IMR-90 (cell line): ENCODE measurements around the gene G3BP1. TPM values are rescaled to one million over a fixed set of nuclear protein-coding genes. Genes with fewer than 3 reads are reported as not detected.
"Not testable (repeated sequence)": the region's sequence is repeated elsewhere in the genome, so short reads cannot be mapped to it uniquely, and the experiment has no call there.

Experiments
- ATAC-seq: fragments of 200-7000 bp; cut with Tn5 transposase; 2 replicates; pipeline ENCODE4 v1.9.1; 2020; ENCODE audit warnings: low read depth, mild to moderate bottlenecking, moderate library complexity
- BruUV-seq: library from RNA; stranded (reverse); fragments of 400-500 nt; replicated peaks from 2 replicates; lab custom pipeline; 2021; lab: Mats Ljungman, UMichigan
- CTCF ChIA-PET: fragments of 300-600 bp; formaldehyde crosslinking; extraction: SDS; loops from one replicate; lab custom pipeline; 2021; ENCODE audit warnings: antibody characterized with exemption; lab: Yijun Ruan, JAX
- POLR2A ChIA-PET: fragments of 300-600 bp; sonication (Branson Sonifier 250); formaldehyde crosslinking; loops from one replicate; lab custom pipeline; 2022; ENCODE audit warnings: antibody characterized with exemption; ENCODE audit not compliant: unreplicated experiment; lab: Charles Lee
- DNase-seq: peaks from one replicate; pipeline ENCODE4 v3.0.0; 2013
- H2AFZ ChIP-seq: replicated peaks from 2 replicates; pipeline ENCODE3; 2013; ENCODE audit warnings: low read length, mild to moderate bottlenecking; ENCODE audit not compliant: poor library complexity
- H2AK5ac ChIP-seq: 2 replicates; pipeline ENCODE4 v1.6.1; 2013; ENCODE audit warnings: low read depth, low read length, inconsistent platforms
- H2AK9ac ChIP-seq: replicated peaks from 2 replicates; pipeline ENCODE3; 2013; ENCODE audit warnings: mild to moderate bottlenecking, low read depth, low read length, moderate library complexity; ENCODE audit not compliant: poor library complexity
- H2BK120ac ChIP-seq: 2 replicates; pipeline ENCODE4 v1.6.1; 2013; ENCODE audit warnings: low read depth, low read length, inconsistent platforms
- H2BK15ac ChIP-seq: 3 replicates; pipeline ENCODE4 v1.6.1; 2013; ENCODE audit warnings: low read depth, low read length, inconsistent platforms
- H2BK20ac ChIP-seq: 2 replicates; pipeline ENCODE4 v1.6.1; 2013; ENCODE audit warnings: low read depth, mild to moderate bottlenecking, inconsistent platforms, low read length, moderate library complexity
- H2BK5ac ChIP-seq: 2 replicates; pipeline ENCODE4 v1.6.1; 2013; ENCODE audit warnings: mild to moderate bottlenecking, low read depth, low read length, inconsistent platforms; ENCODE audit not compliant: poor library complexity, severe bottlenecking
- H3K14ac ChIP-seq: replicated peaks from 2 replicates; pipeline ENCODE4 v1.6.1; 2013; ENCODE audit warnings: low read depth, low read length, inconsistent platforms
- H3K18ac ChIP-seq: 2 replicates; pipeline ENCODE4 v1.6.1; 2013; ENCODE audit warnings: low read depth, low read length, control low read depth
- H3K23ac ChIP-seq: 2 replicates; pipeline ENCODE4 v1.6.1; 2013; ENCODE audit warnings: low read depth, low read length, inconsistent platforms
- H3K27ac ChIP-seq: 2 replicates; pipeline ENCODE4 v1.5.1; 2013; ENCODE audit warnings: mild to moderate bottlenecking, control low read depth, low read length; ENCODE audit not compliant: insufficient read depth
- H3K27me3 ChIP-seq: 2 replicates; pipeline ENCODE4 v1.6.1; 2013; ENCODE audit warnings: low read length; ENCODE audit not compliant: control insufficient read depth, insufficient read depth
- H3K36me3 ChIP-seq: 2 replicates; pipeline ENCODE4 v1.6.1; 2013; ENCODE audit warnings: low read length, mixed read lengths; ENCODE audit not compliant: control insufficient read depth, insufficient read depth
- H3K4ac ChIP-seq: 2 replicates; pipeline ENCODE4 v1.6.1; 2013; ENCODE audit warnings: low read depth, low read length, inconsistent platforms
- H3K4me1 ChIP-seq: 2 replicates; pipeline ENCODE4 v1.6.1; 2013; ENCODE audit warnings: low read length, mixed read lengths; ENCODE audit not compliant: control insufficient read depth, insufficient read depth
- H3K4me2 ChIP-seq: 2 replicates; pipeline ENCODE4 v1.6.1; 2013; ENCODE audit warnings: low read depth, mild to moderate bottlenecking, control low read depth, low read length, moderate library complexity
- H3K4me3 ChIP-seq: 2 replicates; pipeline ENCODE4 v1.5.1; 2013; ENCODE audit warnings: low read depth, mild to moderate bottlenecking, control low read depth, low read length, moderate library complexity; ENCODE audit not compliant: insufficient read depth
- H3K56ac ChIP-seq: 2 replicates; pipeline ENCODE4 v1.6.1; 2013; ENCODE audit warnings: low read length, inconsistent platforms; ENCODE audit not compliant: insufficient read depth; ENCODE audit errors: extremely low read depth
- H3K79me1 ChIP-seq, 2 experiments: 2 replicates each; pipeline ENCODE4 v1.6.1; 2013; ENCODE audit warnings: low read length in 2 of 2, inconsistent platforms in 1 of 2, low read depth in 1 of 2
- H3K9ac ChIP-seq: 2 replicates; pipeline ENCODE4 v1.6.1; 2013; ENCODE audit warnings: low read depth, low read length, control low read depth
- H3K9me1 ChIP-seq: 2 replicates; pipeline ENCODE4 v1.6.1; 2013; ENCODE audit warnings: low read length, inconsistent platforms; ENCODE audit not compliant: insufficient read depth
- H3K9me3 ChIP-seq: 2 replicates; pipeline ENCODE4 v1.6.1; 2013; ENCODE audit warnings: low read length; ENCODE audit not compliant: control insufficient read depth, insufficient read depth
- H4K20me1 ChIP-seq: 2 replicates; pipeline ENCODE4 v1.6.1; 2013; ENCODE audit warnings: low read length, inconsistent platforms; ENCODE audit not compliant: insufficient read depth
- H4K5ac ChIP-seq: 2 replicates; pipeline ENCODE4 v1.6.1; 2013; ENCODE audit warnings: mild to moderate bottlenecking, low read depth, low read length, control low read depth
- H4K8ac ChIP-seq, 2 experiments: 2 replicates each; pipeline ENCODE4 v1.6.1; 2013; ENCODE audit warnings: low read depth in 2 of 2, low read length in 2 of 2, control low read depth in 1 of 2, inconsistent platforms in 1 of 2
- H4K91ac ChIP-seq: 2 replicates; pipeline ENCODE4 v1.6.1; 2013; ENCODE audit warnings: low read depth, low read length, inconsistent platforms; ENCODE audit not compliant: insufficient read depth
- MAFK ChIP-seq: IDR thresholded peaks from 2 replicates; pipeline ENCODE4 v1.6.1; 2012; ENCODE audit warnings: low read depth, low read length, improper control_type of control experiment
- RCOR1 ChIP-seq: IDR thresholded peaks from 2 replicates; pipeline ENCODE4 v1.6.1; 2012; ENCODE audit warnings: mild to moderate bottlenecking, low read length, improper control_type of control experiment; ENCODE audit not compliant: insufficient replicate concordance
- WGBS, 2 experiments: methylation state at CpG; one replicate each; pipeline versions ENCODE4 v1.1.5 to v1.1.7; 2013; ENCODE audit warnings: missing lambda C conversion rate in 2 of 2; ENCODE audit not compliant: insufficient read length in 1 of 2; ENCODE audit errors: extremely low coverage in 2 of 2; 5-methylcytosine and 5-hydroxymethylcytosine counted together
- dilution Hi-C: fragments of 300-500 bp; cut with HindIII; formaldehyde crosslinking; loops from one replicate; pipeline ENCODE4 v1.14.3; 2018; ENCODE audit warnings: low sequenced_read_pairs; ENCODE audit not compliant: unreplicated experiment
- in situ Hi-C: fragments of 300-500 bp; cut with MboI; formaldehyde crosslinking; loops from 3 replicates; pipeline ENCODE4 v1.14.3; 2019; ENCODE audit warnings: low sequenced_read_pairs, inconsistent platforms, mixed read lengths
- intact Hi-C: fragments of 100-400 bp; cut with micrococcal nuclease; formaldehyde crosslinking; loops from 2 replicates; pipeline ENCODE4 v1.10.0; 2022
- polyA plus RNA-seq, 3 experiments: library from polyadenylated mRNA; depleted of rRNA; stranded (reverse); fragments of >200 nt; gene quantifications; 2 replicates each; pipeline ENCODE4 v1.2.3, GENCODE V29; 2012; ENCODE audit warnings: low replicate concordance in 1 of 3
- total RNA-seq: library from RNA; depleted of rRNA; stranded (reverse); fragments of >200 nt; gene quantifications from 2 replicates; pipeline ENCODE4 v1.2.3, GENCODE V29; 2012

Gene G3BP1
- total and polyA plus RNA-seq, 2 of the 4 experiments (the other 2 are of a cell fraction) = 40.2 to 482 TPM

DNA sequence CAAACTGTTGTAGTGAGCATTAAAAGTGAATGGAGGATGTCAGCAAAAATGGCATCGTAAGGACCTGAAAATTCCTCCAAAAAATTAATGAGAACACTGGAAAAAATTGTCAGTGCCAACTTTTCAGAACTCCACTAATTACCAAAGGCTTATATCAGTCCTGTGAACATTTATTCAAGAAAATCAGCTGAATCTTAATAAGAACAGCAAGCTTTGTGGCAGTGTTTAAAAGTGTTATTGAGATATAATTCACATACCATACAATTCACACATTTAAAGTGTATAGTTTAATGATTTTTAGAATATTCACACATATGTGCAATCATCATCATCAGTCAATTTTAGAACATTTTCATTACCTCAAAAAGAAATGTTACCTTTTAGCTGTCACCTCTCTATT lies 57.6 kb downstream of the G3BP1 start:
- Histone ChIP-seq H2AFZ (no peak overlapping the region), H2AK9ac (no peak overlapping the region), H3K4me1 (no peaks in the 10 kb centered on the region), H3K4me3 (no peak overlapping the region), H3K36me3 (0 out of 2 replicates have a peak, but pooled peaks cover 1% of the 10 kb centered on the region), H2BK15ac (no peak overlapping the region), H4K5ac (no peak overlapping the region), H3K79me1 (no peaks in the 10 kb centered on the region), H3K27me3 (no peaks in the 10 kb centered on the region), H3K14ac (no peak overlapping the region), H3K18ac (no peak overlapping the region), H2BK120ac (no peak overlapping the region), H2AK5ac (no peak overlapping the region), H3K23ac (no peak overlapping the region), H3K56ac (no peak overlapping the region), H2BK5ac (no peak overlapping the region), H4K20me1 (no peaks in the 10 kb centered on the region), H4K91ac (no peak overlapping the region), H3K9ac (no peak overlapping the region), H3K9me3 (peaks cover 10% of the 10 kb centered on the region; the same call in 1 of the 2 replicates), H3K9me1 (no peaks in the 10 kb centered on the region), H3K4ac (no peak overlapping the region), H3K4me2 (no peak overlapping the region), H4K8ac (no peak overlapping the region), H2BK20ac (no peak overlapping the region), H3K27ac (no peak overlapping the region)
- BruUV-seq = no TSS peak
- ATAC-seq = no peak
- POLR2A ChIA-PET = no interaction called here
- no CpG with 5 or more reads among the region's 1 CpG for WGBS, 2 experiments
- in situ Hi-C loops (loop anchor here (5.0 kb wide), 1 partner anchor 313 kb away; no protein-coding TSS in a partner anchor), dilution Hi-C loops (no loop called here), intact Hi-C loops (no loop called here)
- CTCF ChIA-PET = interaction anchor here (0.8 to 1.6 kb wide), 2 partner anchors 313 to 314 kb away, joined by 3 to 5 read pairs; no protein-coding TSS in a partner anchor
- DNase-seq = no peak
- TF ChIP-seq RCOR1 = no peak
- no peak for TF ChIP-seq MAFK

- H4K5ac ChIP-seq, H3K4ac ChIP-seq, H2BK15ac ChIP-seq, H3K4me3 ChIP-seq, H4K8ac ChIP-seq, H2AK9ac ChIP-seq, DNase-seq, H2BK120ac ChIP-seq, H3K9ac ChIP-seq, in situ Hi-C loops, H3K27me3 ChIP-seq, H3K23ac ChIP-seq, H3K4me1 ChIP-seq, H3K4me2 ChIP-seq, ATAC-seq, CTCF ChIA-PET, H3K27ac ChIP-seq, H3K9me3 ChIP-seq, H3K56ac ChIP-seq, H2AFZ ChIP-seq, H3K18ac ChIP-seq, H2BK5ac ChIP-seq, H2BK20ac ChIP-seq, H3K79me1 ChIP-seq, H2AK5ac ChIP-seq, dilution Hi-C loops, H3K9me1 ChIP-seq, H3K36me3 ChIP-seq, H4K91ac ChIP-seq, H3K14ac ChIP-seq, BruUV-seq, POLR2A ChIA-PET, intact Hi-C loops, H4K20me1 ChIP-seq: not testable (repeated sequence)
- WGBS, 2 experiments = 100% methylated on average over 1 of the region's 4 CpGs; no CpG with 5 or more reads in 1 of the 2 experiments
Observed at GRCh38 chr5:151832843-151833242, 61.1 kb downstream of the G3BP1 start.
